Sigmoid colon (tissue), 7 donors: ENCODE data around the gene DGKI. TPM values are rescaled to one million over a fixed set of nuclear protein-coding genes. Genes with fewer than 3 reads are reported as not detected.

Experiments
- DNase-seq: peaks from one replicate; pipeline ENCODE4 v3.0.0-alpha.2; 2019
- H3K27ac ChIP-seq, 4 donors: fragments of 200-600 bp; sonication (generic); one replicate each; pipeline ENCODE4 v1.5.1; 2016 to 2019; ENCODE audit warnings: mild to moderate bottlenecking in 1 of 4
- H3K27me3 ChIP-seq, 3 donors: fragments of 200-600 bp; sonication (generic); one replicate each; pipeline ENCODE4 v1.5.1; 2019; ENCODE audit warnings: mild to moderate bottlenecking in 1 of 3
- H3K36me3 ChIP-seq, 4 donors: fragments of 200-600 bp; sonication (generic); one replicate each; pipeline ENCODE4 v1.5.1; 2016 to 2019
- H3K4me1 ChIP-seq, 4 donors: fragments of 200-600 bp; sonication (generic); one replicate each; pipeline ENCODE4 v1.5.1; 2017 to 2019
- H3K4me3 ChIP-seq, 4 donors: fragments of 200-600 bp; sonication (generic); one replicate each; pipeline ENCODE4 v1.5.1; 2017 to 2019; ENCODE audit warnings: mild to moderate bottlenecking in 2 of 4, moderate library complexity in 1 of 4
- H3K9me3 ChIP-seq, 4 donors: fragments of 200-600 bp in 3 of 4; sonication (generic) in 3 of 4; one replicate each; pipeline versions ENCODE4 v1.5.1 to v1.6.1; 2013 to 2019
- EP300 ChIP-seq, 4 donors: sonication (generic); formaldehyde crosslinking; IDR thresholded peaks; one replicate each; pipeline ENCODE4 v1.6.1; 2017; ENCODE audit warnings: antibody characterized with exemption in 4 of 4
- POLR2A ChIP-seq, 2 donors: fragments of 450-650 bp; IDR thresholded peaks; one replicate each; pipeline ENCODE4 v1.6.1; 2016; ENCODE audit warnings: antibody characterized with exemption in 2 of 2, mild to moderate bottlenecking in 2 of 2, moderate library complexity in 2 of 2
- POLR2AphosphoS5 ChIP-seq, 4 donors: sonication (generic); formaldehyde crosslinking; IDR thresholded peaks; one replicate each; pipeline ENCODE4 v1.6.1; 2017; ENCODE audit warnings: antibody characterized with exemption in 4 of 4
- WGBS, 2 donors: extraction: QIAGEN DNeasy Blood & Tissue Kit; methylation state at CpG; one replicate each; pipeline ENCODE4 v1.1.7; 2013; 5-methylcytosine and 5-hydroxymethylcytosine counted together
- intact Hi-C: fragments of 100-400 bp; cut with DNase I; formaldehyde crosslinking; loops from one replicate; pipeline ENCODE4 v1.15.1; 2023
- polyA plus RNA-seq, 3 donors: library from polyadenylated mRNA; stranded (reverse); fragments of 200-250 nt; gene quantifications; one replicate each; pipeline ENCODE4 v1.2.3, GENCODE V29; 2013
- total RNA-seq, 4 donors: library from RNA; depleted of rRNA; stranded (reverse); fragments of >200 nt; gene quantifications; one replicate each; pipeline ENCODE4 v1.1.0, GENCODE V29; 2016
- TF ChIP-seq, protein P1 (sequence below), 4 experiments: fragments of 450-650 bp in 3 of 4; fragments of 200-600 bp in 1 of 4; IDR thresholded peaks; one replicate each; pipeline ENCODE4 v1.5.1; 2016 to 2019; ENCODE audit warnings: antibody characterized with exemption in 4 of 4, mild to moderate bottlenecking in 3 of 4, moderate library complexity in 2 of 4
- donor health status: healthy with polysubstance abuse.
- donor health status: Bipolar disorder and iron deficiency.
- donor health status: healthy.

Gene DGKI
- total and polyA plus RNA-seq, 7 donors, result 0.17 to 7.6 (median 1.0) TPM; not detected in 1

- Histone ChIP-seq H3K27me3 (no peaks in the 10 kb centered on the region), H3K4me1 (peaks cover 0 to 1% (median 0%) of the 10 kb centered on the region in 4 donors), H3K36me3 (no peaks in the 10 kb centered on the region), H3K9me3 (no peaks in the 10 kb centered on the region), H3K27ac (no peak overlapping the region), H3K4me3 (no peak overlapping the region)
- intact Hi-C loops, result no loop called here
- WGBS, 2 donors, result 46 to 94% methylated on average over 1 of the region's 1 CpG
- no peak for TF ChIP-seq EP300 (IDR thresholded peaks at IDR 0.05)
- no peak for TF ChIP-seq POLR2AphosphoS5 (IDR thresholded peaks at IDR 0.05)
- TF ChIP-seq, protein P1, sequence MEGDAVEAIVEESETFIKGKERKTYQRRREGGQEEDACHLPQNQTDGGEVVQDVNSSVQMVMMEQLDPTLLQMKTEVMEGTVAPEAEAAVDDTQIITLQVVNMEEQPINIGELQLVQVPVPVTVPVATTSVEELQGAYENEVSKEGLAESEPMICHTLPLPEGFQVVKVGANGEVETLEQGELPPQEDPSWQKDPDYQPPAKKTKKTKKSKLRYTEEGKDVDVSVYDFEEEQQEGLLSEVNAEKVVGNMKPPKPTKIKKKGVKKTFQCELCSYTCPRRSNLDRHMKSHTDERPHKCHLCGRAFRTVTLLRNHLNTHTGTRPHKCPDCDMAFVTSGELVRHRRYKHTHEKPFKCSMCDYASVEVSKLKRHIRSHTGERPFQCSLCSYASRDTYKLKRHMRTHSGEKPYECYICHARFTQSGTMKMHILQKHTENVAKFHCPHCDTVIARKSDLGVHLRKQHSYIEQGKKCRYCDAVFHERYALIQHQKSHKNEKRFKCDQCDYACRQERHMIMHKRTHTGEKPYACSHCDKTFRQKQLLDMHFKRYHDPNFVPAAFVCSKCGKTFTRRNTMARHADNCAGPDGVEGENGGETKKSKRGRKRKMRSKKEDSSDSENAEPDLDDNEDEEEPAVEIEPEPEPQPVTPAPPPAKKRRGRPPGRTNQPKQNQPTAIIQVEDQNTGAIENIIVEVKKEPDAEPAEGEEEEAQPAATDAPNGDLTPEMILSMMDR (IDR thresholded peaks at IDR 0.05), result no peak
- no peak for TF ChIP-seq POLR2A (IDR thresholded peaks at IDR 0.05)
- no peak for DNase-seq
These were observed 486.6 kb downstream of the DGKI start for GRCh38 chr7:137360087-137360679.

GRCh38 chr7:137354961-137355360 is 491.8 kb downstream of the DGKI start:
- no peak for DNase-seq
- no peak overlapping the region for H3K4me3 ChIP-seq
- no peak for TF ChIP-seq POLR2A (IDR thresholded peaks at IDR 0.05)
- TF ChIP-seq, protein P1 (IDR thresholded peaks at IDR 0.05), result no peak
- TF ChIP-seq EP300 (IDR thresholded peaks at IDR 0.05), result no peak
- TF ChIP-seq POLR2AphosphoS5 (IDR thresholded peaks at IDR 0.05), result no peak
- H3K27ac ChIP-seq, result no peak overlapping the region
- H3K36me3 ChIP-seq, result no peaks in the 10 kb centered on the region
- H3K9me3 ChIP-seq, result no peaks in the 10 kb centered on the region
- H3K4me1 ChIP-seq, result peaks cover 0 to 39% (median 25%) of the 10 kb centered on the region in 4 donors
- H3K27me3 ChIP-seq, result no peaks in the 10 kb centered on the region
- intact Hi-C loops, result no loop called here

DNA sequence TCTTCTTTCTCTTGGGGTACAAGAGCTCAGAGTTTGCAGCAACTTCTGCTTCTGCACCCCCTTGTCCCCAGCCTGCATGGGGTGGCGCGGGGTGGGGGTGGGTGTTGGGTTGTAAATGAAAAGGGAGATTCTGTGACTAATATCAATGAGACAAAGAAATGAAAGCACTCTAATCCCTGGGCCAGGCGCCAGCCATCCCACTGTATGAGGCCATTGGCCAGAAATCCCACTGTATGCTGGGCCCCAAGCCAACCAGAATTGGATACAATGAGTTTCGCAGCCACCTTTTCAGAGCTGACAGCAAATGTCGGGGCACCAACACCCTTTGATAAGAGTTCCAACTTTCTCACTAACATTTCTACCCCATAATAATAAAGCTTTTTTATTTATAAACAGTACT is 492.4 kb downstream of the DGKI start:
- WGBS, 2 donors, result 74 to 77% methylated on average over 5 of the region's 5 CpGs
- H3K27ac ChIP-seq, result no peak overlapping the region
- H3K27me3 ChIP-seq, result no peaks in the 10 kb centered on the region
- TF ChIP-seq POLR2AphosphoS5 (IDR thresholded peaks at IDR 0.05) (no peak), EP300 (IDR thresholded peaks at IDR 0.05) (no peak), POLR2A (IDR thresholded peaks at IDR 0.05) (no peak)
- TF ChIP-seq, protein P1 (IDR thresholded peaks at IDR 0.05), result no peak
- intact Hi-C loops, result no loop called here
- H3K4me1 ChIP-seq, result peaks cover 0 to 39% (median 25%) of the 10 kb centered on the region in 4 donors
- no peaks in the 10 kb centered on the region for H3K9me3 ChIP-seq
- DNase-seq, result no peak
- H3K36me3 ChIP-seq, result no peaks in the 10 kb centered on the region
- no peak overlapping the region for H3K4me3 ChIP-seq

- H3K4me3 ChIP-seq, result no peak overlapping the region
- no peaks in the 10 kb centered on the region for H3K9me3 ChIP-seq
- no peak for DNase-seq
- peaks cover 0 to 39% (median 25%) of the 10 kb centered on the region in 4 donors for H3K4me1 ChIP-seq
- no peaks in the 10 kb centered on the region for H3K36me3 ChIP-seq
- TF ChIP-seq POLR2A (IDR thresholded peaks at IDR 0.05) (no peak), POLR2AphosphoS5 (IDR thresholded peaks at IDR 0.05) (no peak), EP300 (IDR thresholded peaks at IDR 0.05) (no peak)
- TF ChIP-seq, protein P1 (IDR thresholded peaks at IDR 0.05), result no peak
- H3K27ac ChIP-seq, result peak overlapping the region in 3 of 4 donors; percentile 18 to 46 (median 41)
- WGBS, 2 donors, result 23 to 54% methylated on average over 2 of the region's 2 CpGs
- intact Hi-C loops, result no loop called here
- no peaks in the 10 kb centered on the region for H3K27me3 ChIP-seq
These were observed 494.8 kb downstream of the DGKI start for GRCh38 chr7:137351941-137352340.
